Mesothelial cell of epicardium (in vitro differentiated cells): ENCODE results near the gene USP54. TPM values are rescaled to one million over a fixed set of nuclear protein-coding genes. Genes with fewer than 3 reads are reported as not detected.

ENCODE experiments used
- DNase-seq, 2 experiments: peaks; one replicate each; pipeline ENCODE4 v3.0.0; 2021; ENCODE audit warnings: low spot score in 2 of 2; ENCODE audit not compliant: unreplicated experiment in 2 of 2
- H3K27ac Mint-ChIP-seq: 2 replicates; pipeline ENCODE4 v1.8.0; 2021; ENCODE audit warnings: mixed read lengths
- H3K27me3 Mint-ChIP-seq: 2 replicates; pipeline ENCODE4 v1.8.0; 2021; ENCODE audit warnings: low read depth, mixed read lengths
- H3K36me3 Mint-ChIP-seq: 2 replicates; pipeline ENCODE4 v1.8.0; 2021; ENCODE audit warnings: mixed read lengths
- H3K4me1 Mint-ChIP-seq: 2 replicates; pipeline ENCODE4 v1.8.0; 2021; ENCODE audit warnings: mixed read lengths
- H3K4me3 Mint-ChIP-seq: 2 replicates; pipeline ENCODE4 v1.8.0; 2021; ENCODE audit warnings: mild to moderate bottlenecking, moderate library complexity, mixed read lengths
- H3K9me3 Mint-ChIP-seq: 2 replicates; pipeline ENCODE4 v1.8.0; 2021; ENCODE audit warnings: mixed read lengths
- CTCF ChIP-seq: fragments of 200-600 bp; sonication (generic); IDR thresholded peaks from one replicate; pipeline ENCODE4 v1.5.0; 2021; ENCODE audit warnings: antibody characterized with exemption; ENCODE audit not compliant: unreplicated experiment
- total RNA-seq: library from RNA; stranded (reverse); gene quantifications from 3 replicates; pipeline ENCODE4 v1.2.1, GENCODE V29; 2021

USP54 gene
- total RNA-seq, 1 donor from 2014 or later = 26.7 TPM

- no peaks in the 10 kb centered on the region for H3K4me1 Mint-ChIP-seq
- H3K36me3 Mint-ChIP-seq = peaks cover 2% of the 10 kb centered on the region
- H3K9me3 Mint-ChIP-seq = no peaks in the 10 kb centered on the region
- H3K4me3 Mint-ChIP-seq = no peak overlapping the region
- DNase-seq = no peak
- H3K27me3 Mint-ChIP-seq = no peaks in the 10 kb centered on the region
- no peak for TF ChIP-seq CTCF
- no peak overlapping the region for H3K27ac Mint-ChIP-seq
These were observed 29.9 kb downstream of the USP54 start for GRCh38 chr10:73561192-73561591.

- no peak for TF ChIP-seq CTCF
- H3K4me3 Mint-ChIP-seq = no peak overlapping the region
- H3K4me1 Mint-ChIP-seq = no peaks in the 10 kb centered on the region
- H3K9me3 Mint-ChIP-seq = no peaks in the 10 kb centered on the region
- no peak for DNase-seq
- H3K27me3 Mint-ChIP-seq = no peaks in the 10 kb centered on the region
- no peak overlapping the region for H3K27ac Mint-ChIP-seq
- peaks cover 2% of the 10 kb centered on the region for H3K36me3 Mint-ChIP-seq
These were observed 31.6 kb downstream of the USP54 start for GRCh38 chr10:73559590-73559989.

- no peak for DNase-seq
- H3K4me1 Mint-ChIP-seq = no peaks in the 10 kb centered on the region
- H3K27me3 Mint-ChIP-seq = no peaks in the 10 kb centered on the region
- no peak overlapping the region for H3K4me3 Mint-ChIP-seq
- TF ChIP-seq CTCF = no peak
- no peak overlapping the region for H3K27ac Mint-ChIP-seq
- H3K9me3 Mint-ChIP-seq = no peaks in the 10 kb centered on the region
- peaks cover 2% of the 10 kb centered on the region for H3K36me3 Mint-ChIP-seq
These were observed 34.3 kb downstream of the USP54 start for GRCh38 chr10:73556855-73557254.

GRCh38 chr10:73554721-73555120 lies 36.4 kb downstream of the USP54 start:
- no peaks in the 10 kb centered on the region for H3K27me3 Mint-ChIP-seq
- no peaks in the 10 kb centered on the region for H3K36me3 Mint-ChIP-seq
- TF ChIP-seq CTCF = no peak
- no peak for DNase-seq
- no peak overlapping the region for H3K4me3 Mint-ChIP-seq
- no peaks in the 10 kb centered on the region for H3K9me3 Mint-ChIP-seq
- no peaks in the 10 kb centered on the region for H3K4me1 Mint-ChIP-seq
- H3K27ac Mint-ChIP-seq = no peak overlapping the region

GRCh38 chr10:73553761-73554160 lies 37.4 kb downstream of the USP54 start:
- TF ChIP-seq CTCF = no peak
- no peaks in the 10 kb centered on the region for H3K4me1 Mint-ChIP-seq
- no peaks in the 10 kb centered on the region for H3K27me3 Mint-ChIP-seq
- DNase-seq = no peak
- peaks cover 3% of the 10 kb centered on the region for H3K36me3 Mint-ChIP-seq
- H3K4me3 Mint-ChIP-seq = no peak overlapping the region
- no peak overlapping the region for H3K27ac Mint-ChIP-seq
- no peaks in the 10 kb centered on the region for H3K9me3 Mint-ChIP-seq
